Stimulated activated CD8-positive, alpha-beta memory T cell treated with anti-CD3 and anti-CD28 coated beads, Interleukin-7, amount 100 ng/mL, for 1 hour (primary cell): Measurements from ENCODE around the gene CCDC40.

Experiments
- DNase-seq, 2 donors: peaks; one replicate each; pipeline ENCODE4 v3.0.0-alpha.2; 2020; ENCODE audit warnings: low read depth in 2 of 2

The CCDC40 gene

GRCh38 chr17:80138856-80139426 is 102.5 kb downstream of the CCDC40 start:
- DNase-seq, result no peak

- no peak for DNase-seq
Measured at GRCh38 chr17:80141463-80142165, 105.2 kb downstream of the CCDC40 start.

- no peak for DNase-seq
Measured at GRCh38 chr17:80142929-80143328, 106.5 kb downstream of the CCDC40 start.

DNA sequence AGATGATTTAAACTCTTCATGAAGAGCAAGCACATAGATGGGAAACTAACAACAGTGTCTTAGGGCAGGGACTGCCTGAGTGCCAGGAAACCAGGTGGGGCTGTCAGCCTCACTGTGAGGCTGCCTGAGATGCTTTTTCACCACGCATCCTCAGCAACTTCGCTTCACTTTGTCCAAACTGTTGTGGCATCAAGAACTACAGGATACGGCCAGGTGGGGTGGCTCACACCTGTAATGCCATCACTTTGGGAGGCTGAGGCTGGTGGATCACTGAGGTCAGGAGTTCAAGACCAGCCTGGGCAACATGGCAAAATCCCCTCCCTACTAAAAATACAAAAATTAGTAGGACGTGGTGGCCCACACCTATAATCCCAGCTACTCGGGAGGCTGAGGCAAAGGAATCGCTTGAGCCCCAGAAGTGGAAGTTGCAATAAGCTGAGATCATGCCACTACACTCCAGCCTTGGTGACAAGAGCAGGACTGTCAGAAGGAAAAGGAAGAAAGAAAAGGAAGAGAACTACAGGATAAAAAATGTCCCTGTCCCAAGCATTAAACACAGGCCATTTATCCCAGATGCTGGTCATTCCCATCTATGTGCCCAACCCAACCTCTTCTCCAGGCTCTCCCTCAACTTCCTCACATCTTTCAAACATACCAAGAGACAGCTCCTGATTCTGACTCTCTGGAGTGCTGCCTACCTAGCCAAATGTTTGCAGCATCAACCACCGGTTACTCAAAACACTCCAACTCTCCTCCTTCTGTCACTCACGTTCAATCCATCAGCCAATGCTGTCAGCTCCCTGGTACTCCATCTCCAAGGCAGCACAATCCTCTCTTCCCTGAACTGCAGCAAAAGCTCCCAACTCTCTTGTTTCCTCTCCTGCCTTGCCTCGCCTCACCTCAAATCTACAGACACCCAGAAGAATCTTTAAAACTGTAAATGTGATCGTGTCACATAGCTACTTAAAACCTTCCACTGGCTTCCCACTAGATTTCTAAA is 108.9 kb downstream of the CCDC40 start:
- no peak for DNase-seq

GRCh38 chr17:80146121-80147034 is 109.9 kb downstream of the CCDC40 start:
- no peak for DNase-seq

DNA sequence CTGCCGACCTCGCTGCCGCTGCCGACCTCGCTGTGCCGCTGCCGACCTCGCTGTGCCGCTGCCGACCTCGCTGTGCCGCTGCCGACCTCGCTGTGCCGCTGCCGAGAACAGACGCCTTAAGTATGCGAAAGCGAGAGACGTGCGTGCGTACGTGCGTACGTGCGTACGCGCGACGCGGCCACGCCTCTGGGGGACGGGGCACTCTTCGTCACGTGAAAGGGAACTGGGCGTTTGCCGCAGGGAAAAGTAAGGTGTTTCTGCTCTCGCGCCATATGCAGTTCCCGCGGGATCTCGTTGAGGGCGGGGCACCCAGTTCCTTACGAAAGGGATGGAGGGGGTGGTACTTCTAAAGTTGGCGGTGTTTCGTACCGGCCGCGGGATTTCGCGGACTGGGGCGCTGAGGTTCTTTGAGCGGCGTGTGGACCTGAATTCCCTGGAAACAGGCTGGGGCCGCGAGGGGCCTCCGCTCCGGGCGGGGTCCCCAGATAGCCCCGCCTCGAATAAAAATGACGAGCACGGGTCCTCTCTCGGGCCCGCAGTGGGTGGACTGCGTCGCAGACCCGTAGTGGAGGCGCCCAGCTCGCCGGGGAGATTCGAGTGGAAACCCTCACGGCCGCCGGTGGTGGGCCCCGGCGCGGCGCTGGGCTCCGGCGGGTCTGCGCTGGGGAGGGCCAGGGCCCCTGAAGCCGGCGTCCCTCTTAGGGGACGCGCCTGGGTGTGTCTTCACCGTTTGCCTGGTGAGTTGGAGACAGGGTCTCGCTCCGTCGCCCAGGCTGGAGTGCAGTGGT is 110.8 kb downstream of the CCDC40 start, which contains the start of gene EIF4A3:
EIF4A3 (minus strand) TSS at position 94 of the 788 bp plus-strand sequence. CDS start 167 bp downstream, outside the sequence.
- peak; percentile 90 to 93 for DNase-seq
